A549 (cell line): ENCODE results near the gene ANTKMT. TPM values are rescaled to one million over a fixed set of nuclear protein-coding genes. Genes with fewer than 3 reads are reported as not detected.

Source experiments
- ATAC-seq, 2 experiments: fragments of 200-7000 bp in 1 of 2; fragments of >200 bp in 1 of 2; cut with Nextera tagmentation in 1 of 2; cut with Tn5 transposase in 1 of 2; 3 replicates each; pipeline versions ENCODE4 v1.8.0 to v1.9.1; 2018 to 2020; ENCODE audit warnings: mild to moderate bottlenecking in 1 of 2, moderate library complexity in 1 of 2
- CTCF ChIA-PET: fragments of 300-600 bp; sonication (Branson Sonifier 250); formaldehyde crosslinking; extraction: SDS; loops from one replicate; lab custom pipeline; 2021; ENCODE audit warnings: antibody characterized with exemption, inconsistent platforms; lab: Yijun Ruan, JAX
- POLR2A ChIA-PET: fragments of 350-600 bp; formaldehyde crosslinking; extraction: SDS; loops from one replicate; lab custom pipeline; 2021; ENCODE audit warnings: antibody characterized with exemption, inconsistent platforms; lab: Yijun Ruan, JAX
- DNase-seq, 2 experiments: peaks; one replicate each; pipeline versions ENCODE4 v3.0.0 to v3.0.0-alpha.2; 2011 to 2016; ENCODE audit warnings: low read depth in 1 of 2, low spot score in 1 of 2
- FAIRE-seq: peaks from 2 replicates; lab custom pipeline; 2011; peaks lifted over from hg19 to GRCh38; lab: Jason Lieb, UNC
- H3K27ac ChIP-seq, 2 experiments: fragments of >200 bp; sonication (Bioruptor Twin); formaldehyde crosslinking; 3 replicates each; pipeline ENCODE4 v1.5.1; 2016 to 2017
- H3K4me1 ChIP-seq: fragments of >200 bp; sonication (Bioruptor Twin); formaldehyde crosslinking; 3 replicates; pipeline ENCODE4 v1.6.1; 2016
- H3K4me2 ChIP-seq: fragments of >200 bp; sonication (Bioruptor Twin); formaldehyde crosslinking; 3 replicates; pipeline ENCODE4 v1.6.1; 2016
- H3K4me3 ChIP-seq: fragments of >200 bp; sonication (Bioruptor Twin); formaldehyde crosslinking; 3 replicates; pipeline ENCODE4 v1.5.1; 2016
- H3K9me3 ChIP-seq: fragments of >200 bp; sonication (Bioruptor Twin); formaldehyde crosslinking; 3 replicates; pipeline ENCODE4 v1.6.1; 2016
- CBX2 ChIP-seq: fragments of 200-600 bp; sonication (generic); IDR thresholded peaks from 2 replicates; pipeline ENCODE4 v1.6.1; 2016; ENCODE audit warnings: low read depth, mild to moderate bottlenecking, borderline replicate concordance
- CHD2 ChIP-seq: fragments of 150-350 bp; IDR thresholded peaks from 2 replicates; pipeline ENCODE4 v1.6.1; 2014; ENCODE audit warnings: low read length; ENCODE audit not compliant: partially characterized antibody
- ESRRA ChIP-seq: fragments of 150-350 bp; IDR thresholded peaks from 2 replicates; pipeline ENCODE4 v1.6.1; 2014; ENCODE audit warnings: mild to moderate bottlenecking, low read length, borderline replicate concordance
- FOSL2 ChIP-seq, 2 experiments: fragments of 450-650 bp in 1 of 2; fragments of >200 bp in 1 of 2; sonication (Bioruptor Twin) in 1 of 2; formaldehyde crosslinking; IDR thresholded peaks; 2 replicates each; pipeline versions ENCODE4 v1.5.0 to v1.6.1; 2016 to 2020; ENCODE audit warnings: mild to moderate bottlenecking in 1 of 2, moderate library complexity in 1 of 2
- GATA3 ChIP-seq: IDR thresholded peaks from 2 replicates; pipeline ENCODE4 v1.6.1; 2012; ENCODE audit warnings: borderline replicate concordance
- HOXA7 ChIP-seq: fragments of 250-450 bp; sonication (Bioruptor Pico); IDR thresholded peaks from 2 replicates; pipeline ENCODE4 v1.5.0; 2020; ENCODE audit warnings: mild to moderate bottlenecking, moderate library complexity
- KDM1A ChIP-seq: fragments of 200-600 bp; sonication (generic); IDR thresholded peaks from 2 replicates; pipeline ENCODE4 v1.6.1; 2016; ENCODE audit warnings: low read depth, mild to moderate bottlenecking
- MAFK ChIP-seq: fragments of 450-650 bp; IDR thresholded peaks from 2 replicates; pipeline ENCODE4 v1.6.1; 2014; ENCODE audit not compliant: partially characterized antibody
- NR3C1 ChIP-seq: fragments of >200 bp; sonication (Bioruptor Twin); formaldehyde crosslinking; IDR thresholded peaks from 3 replicates; pipeline ENCODE4 v1.6.1; 2017
- POLR2A ChIP-seq: IDR thresholded peaks from 2 replicates; pipeline ENCODE4 v1.6.1; 2012; ENCODE audit warnings: mild to moderate bottlenecking, low read length
- RAD21 ChIP-seq, 2 experiments: fragments of >200 bp in 1 of 2; sonication (Bioruptor Twin) in 1 of 2; formaldehyde crosslinking in 1 of 2; IDR thresholded peaks in 1 of 2; conservative IDR thresholded peaks in 1 of 2; 2 replicates in 1 of 2; 3 replicates in 1 of 2; pipeline ENCODE4 v1.6.1; 2012 to 2018; ENCODE audit warnings: inconsistent platforms in 1 of 2
- RARB ChIP-seq: fragments of 250-450 bp; sonication (Bioruptor Pico); IDR thresholded peaks from 2 replicates; pipeline ENCODE4 v1.8.0; 2021; ENCODE audit warnings: mild to moderate bottlenecking, moderate library complexity
- RFX5 ChIP-seq: fragments of 450-650 bp; IDR thresholded peaks from 2 replicates; pipeline ENCODE4 v1.7.1; 2014; ENCODE audit warnings: antibody characterized with exemption, mild to moderate bottlenecking, moderate library complexity
- RNF2 ChIP-seq: fragments of 200-600 bp; sonication (generic); IDR thresholded peaks from 2 replicates; pipeline ENCODE4 v1.6.1; 2016; ENCODE audit warnings: low read depth, mild to moderate bottlenecking, antibody characterized with exemption, moderate library complexity, borderline replicate concordance
- ZNF302 ChIP-seq: fragments of 250-450 bp; sonication (Bioruptor Pico); IDR thresholded peaks from 2 replicates; pipeline ENCODE4 v1.9.0; 2021; ENCODE audit warnings: inconsistent platforms, mild to moderate bottlenecking, moderate library complexity
- ZSCAN20 ChIP-seq: fragments of 250-450 bp; sonication (Bioruptor Pico); IDR thresholded peaks from 2 replicates; pipeline ENCODE4 v1.8.0; 2022; ENCODE audit warnings: mild to moderate bottlenecking, moderate library complexity
- WGBS: methylation state at CpG from one replicate; pipeline ENCODE4 v1.1.6; 2017; ENCODE audit errors: missing lambda C conversion rate; 5-methylcytosine and 5-hydroxymethylcytosine counted together
- polyA plus RNA-seq, 4 experiments: library from polyadenylated mRNA; depleted of rRNA in 3 of 4; stranded (reverse); fragments of >200 nt; fragmentation: RNase III in 1 of 4; extraction: RNeasy Plus Mini Kit Qiagen cat#74134 plus additional on column Dnase treatment in 1 of 4; gene quantifications; 2 replicates in 3 of 4; 3 replicates in 1 of 4; pipeline ENCODE4 v1.2.3, GENCODE V29; 2011 to 2017
- TF ChIP-seq, protein P1 (sequence below): fragments of >200 bp; sonication (Bioruptor Twin); formaldehyde crosslinking; IDR thresholded peaks from 3 replicates; pipeline ENCODE4 v1.6.1; 2016
- TF ChIP-seq, protein P2 (sequence below): fragments of 450-650 bp; IDR thresholded peaks from 2 replicates; pipeline ENCODE4 v1.6.1; 2014; ENCODE audit warnings: antibody characterized with exemption
- TF ChIP-seq, protein P3 (sequence below): IDR thresholded peaks from 2 replicates; pipeline ENCODE4 v1.6.1; 2012
- TF ChIP-seq, protein P4 (sequence below): fragments of 150-350 bp; IDR thresholded peaks from 2 replicates; pipeline ENCODE4 v1.6.1; 2014; ENCODE audit warnings: low read depth, mild to moderate bottlenecking, low read length
- TF ChIP-seq, protein P5 (sequence below): IDR thresholded peaks from 2 replicates; pipeline ENCODE4 v1.6.1; 2012
- TF ChIP-seq, protein P6 (sequence below): fragments of 200-600 bp; sonication (generic); IDR thresholded peaks from 2 replicates; pipeline ENCODE4 v1.6.1; 2016; ENCODE audit warnings: antibody characterized with exemption, mild to moderate bottlenecking, moderate library complexity
- TF ChIP-seq, protein P7 (sequence below): fragments of >200 bp; sonication (Bioruptor Twin); formaldehyde crosslinking; IDR thresholded peaks from 2 replicates; pipeline ENCODE4 v1.6.1; 2016
- TF ChIP-seq, protein P8 (sequence below): fragments of 250-450 bp; sonication (Bioruptor Pico); IDR thresholded peaks from 2 replicates; pipeline ENCODE4 v1.5.0; 2021; ENCODE audit warnings: mild to moderate bottlenecking, moderate library complexity, borderline replicate concordance

ANTKMT gene
- polyA plus RNA-seq, 2 of the 4 experiments (the other 2 are of a cell fraction), result 11.9 to 55.8 TPM

DNA sequence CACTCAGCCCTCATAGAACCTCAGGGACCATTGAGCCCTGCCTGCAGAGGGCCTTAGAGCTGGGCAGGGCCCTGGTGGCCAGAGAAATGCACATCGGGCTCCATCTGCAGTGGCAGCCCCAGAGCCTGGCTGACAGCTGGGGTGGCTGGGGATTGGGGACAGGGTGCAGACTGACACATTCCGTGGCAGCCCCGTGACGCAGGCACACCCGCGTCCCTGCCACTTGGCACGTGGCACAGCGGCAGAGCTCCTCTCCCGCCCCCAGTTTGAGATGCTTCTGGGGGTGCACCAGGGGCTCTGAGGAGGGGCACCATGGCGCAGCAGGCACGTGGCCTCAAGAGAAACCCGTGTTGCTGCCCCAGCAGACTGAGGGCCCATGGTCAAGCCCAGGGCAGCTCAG is 17.5 kb upstream of the ANTKMT start:
- no peak for TF ChIP-seq CHD2
- no peak for TF ChIP-seq RNF2
- TF ChIP-seq, protein P1, sequence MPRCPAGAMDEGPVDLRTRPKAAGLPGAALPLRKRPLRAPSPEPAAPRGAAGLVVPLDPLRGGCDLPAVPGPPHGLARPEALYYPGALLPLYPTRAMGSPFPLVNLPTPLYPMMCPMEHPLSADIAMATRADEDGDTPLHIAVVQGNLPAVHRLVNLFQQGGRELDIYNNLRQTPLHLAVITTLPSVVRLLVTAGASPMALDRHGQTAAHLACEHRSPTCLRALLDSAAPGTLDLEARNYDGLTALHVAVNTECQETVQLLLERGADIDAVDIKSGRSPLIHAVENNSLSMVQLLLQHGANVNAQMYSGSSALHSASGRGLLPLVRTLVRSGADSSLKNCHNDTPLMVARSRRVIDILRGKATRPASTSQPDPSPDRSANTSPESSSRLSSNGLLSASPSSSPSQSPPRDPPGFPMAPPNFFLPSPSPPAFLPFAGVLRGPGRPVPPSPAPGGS, result no peak
- TF ChIP-seq, protein P2, sequence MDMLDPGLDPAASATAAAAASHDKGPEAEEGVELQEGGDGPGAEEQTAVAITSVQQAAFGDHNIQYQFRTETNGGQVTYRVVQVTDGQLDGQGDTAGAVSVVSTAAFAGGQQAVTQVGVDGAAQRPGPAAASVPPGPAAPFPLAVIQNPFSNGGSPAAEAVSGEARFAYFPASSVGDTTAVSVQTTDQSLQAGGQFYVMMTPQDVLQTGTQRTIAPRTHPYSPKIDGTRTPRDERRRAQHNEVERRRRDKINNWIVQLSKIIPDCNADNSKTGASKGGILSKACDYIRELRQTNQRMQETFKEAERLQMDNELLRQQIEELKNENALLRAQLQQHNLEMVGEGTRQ, result no peak
- no peak for TF ChIP-seq ZSCAN20 (CRISPR knock-in tag)
- no peak for TF ChIP-seq KDM1A
- no peak for TF ChIP-seq POLR2A
- TF ChIP-seq RAD21 (conservative IDR thresholded peaks at IDR 0.05 in 1 of 2, IDR thresholded peaks at IDR 0.05 in 1 of 2), result no peak
- TF ChIP-seq, protein P3, sequence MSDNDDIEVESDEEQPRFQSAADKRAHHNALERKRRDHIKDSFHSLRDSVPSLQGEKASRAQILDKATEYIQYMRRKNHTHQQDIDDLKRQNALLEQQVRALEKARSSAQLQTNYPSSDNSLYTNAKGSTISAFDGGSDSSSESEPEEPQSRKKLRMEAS, result no peak
- no peak for TF ChIP-seq GATA3
- no peak for TF ChIP-seq CBX2
- TF ChIP-seq MAFK, result no peak
- no peak for TF ChIP-seq HOXA7 (CRISPR knock-in tag)
- no peak overlapping the region for H3K4me2 ChIP-seq
- H3K4me3 ChIP-seq, result no peak overlapping the region
- ChIA-PET CTCF (interaction anchor here (1.1 to 25.1 kb wide), 10 partner anchors 7 to 83 kb away, joined by 3 to 656 read pairs (median 10); partner anchors contain the start of genes ANTKMT, CCDC78, CIAO3 and HAGHL), POLR2A (interaction anchor here (1.4 kb wide), 1 partner anchor 13 kb away, joined by 4 read pairs; the partner anchor contains the start of gene WDR24)
- peaks cover 33% of the 10 kb centered on the region for H3K4me1 ChIP-seq
- DNase-seq, result no peak
- H3K27ac ChIP-seq, result no peak overlapping the region
- no peaks in the 10 kb centered on the region for H3K9me3 ChIP-seq
- FAIRE-seq, result no peak
- WGBS, result 55% methylated on average over 6 of the region's 12 CpGs
- peak in 1 of 2 experiments; percentile 28; a peak in 3 of 6 replicates for ATAC-seq

DNA sequence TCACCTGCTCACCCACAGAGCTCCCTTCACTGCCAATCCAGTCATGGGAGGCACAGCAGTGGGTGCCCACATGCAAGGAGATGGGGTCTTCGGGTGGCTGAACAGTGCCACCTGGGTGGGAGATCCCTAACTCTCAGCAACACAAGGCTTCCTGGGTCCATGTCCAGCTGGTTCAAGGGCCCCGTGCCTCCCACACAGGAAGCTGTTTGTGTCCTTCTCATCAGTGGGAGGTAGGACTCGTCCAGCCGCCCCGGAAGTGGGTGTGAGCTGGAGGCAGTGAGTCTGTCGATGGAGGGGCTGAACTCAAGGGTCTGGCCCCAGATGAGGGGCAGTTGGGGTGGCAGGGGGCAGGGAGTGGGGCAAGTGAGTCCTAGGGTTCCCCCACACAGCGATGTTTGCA is 16.9 kb upstream of the ANTKMT start:
- DNase-seq, result no peak
- H3K4me2 ChIP-seq, result no peak overlapping the region
- no peak for TF ChIP-seq GATA3
- TF ChIP-seq, protein P4, sequence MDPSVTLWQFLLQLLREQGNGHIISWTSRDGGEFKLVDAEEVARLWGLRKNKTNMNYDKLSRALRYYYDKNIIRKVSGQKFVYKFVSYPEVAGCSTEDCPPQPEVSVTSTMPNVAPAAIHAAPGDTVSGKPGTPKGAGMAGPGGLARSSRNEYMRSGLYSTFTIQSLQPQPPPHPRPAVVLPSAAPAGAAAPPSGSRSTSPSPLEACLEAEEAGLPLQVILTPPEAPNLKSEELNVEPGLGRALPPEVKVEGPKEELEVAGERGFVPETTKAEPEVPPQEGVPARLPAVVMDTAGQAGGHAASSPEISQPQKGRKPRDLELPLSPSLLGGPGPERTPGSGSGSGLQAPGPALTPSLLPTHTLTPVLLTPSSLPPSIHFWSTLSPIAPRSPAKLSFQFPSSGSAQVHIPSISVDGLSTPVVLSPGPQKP, result no peak
- TF ChIP-seq, protein P5, sequence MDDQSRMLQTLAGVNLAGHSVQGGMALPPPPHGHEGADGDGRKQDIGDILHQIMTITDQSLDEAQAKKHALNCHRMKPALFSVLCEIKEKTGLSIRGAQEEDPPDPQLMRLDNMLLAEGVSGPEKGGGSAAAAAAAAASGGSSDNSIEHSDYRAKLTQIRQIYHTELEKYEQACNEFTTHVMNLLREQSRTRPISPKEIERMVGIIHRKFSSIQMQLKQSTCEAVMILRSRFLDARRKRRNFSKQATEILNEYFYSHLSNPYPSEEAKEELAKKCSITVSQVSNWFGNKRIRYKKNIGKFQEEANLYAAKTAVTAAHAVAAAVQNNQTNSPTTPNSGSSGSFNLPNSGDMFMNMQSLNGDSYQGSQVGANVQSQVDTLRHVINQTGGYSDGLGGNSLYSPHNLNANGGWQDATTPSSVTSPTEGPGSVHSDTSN, result no peak
- TF ChIP-seq, protein P6, sequence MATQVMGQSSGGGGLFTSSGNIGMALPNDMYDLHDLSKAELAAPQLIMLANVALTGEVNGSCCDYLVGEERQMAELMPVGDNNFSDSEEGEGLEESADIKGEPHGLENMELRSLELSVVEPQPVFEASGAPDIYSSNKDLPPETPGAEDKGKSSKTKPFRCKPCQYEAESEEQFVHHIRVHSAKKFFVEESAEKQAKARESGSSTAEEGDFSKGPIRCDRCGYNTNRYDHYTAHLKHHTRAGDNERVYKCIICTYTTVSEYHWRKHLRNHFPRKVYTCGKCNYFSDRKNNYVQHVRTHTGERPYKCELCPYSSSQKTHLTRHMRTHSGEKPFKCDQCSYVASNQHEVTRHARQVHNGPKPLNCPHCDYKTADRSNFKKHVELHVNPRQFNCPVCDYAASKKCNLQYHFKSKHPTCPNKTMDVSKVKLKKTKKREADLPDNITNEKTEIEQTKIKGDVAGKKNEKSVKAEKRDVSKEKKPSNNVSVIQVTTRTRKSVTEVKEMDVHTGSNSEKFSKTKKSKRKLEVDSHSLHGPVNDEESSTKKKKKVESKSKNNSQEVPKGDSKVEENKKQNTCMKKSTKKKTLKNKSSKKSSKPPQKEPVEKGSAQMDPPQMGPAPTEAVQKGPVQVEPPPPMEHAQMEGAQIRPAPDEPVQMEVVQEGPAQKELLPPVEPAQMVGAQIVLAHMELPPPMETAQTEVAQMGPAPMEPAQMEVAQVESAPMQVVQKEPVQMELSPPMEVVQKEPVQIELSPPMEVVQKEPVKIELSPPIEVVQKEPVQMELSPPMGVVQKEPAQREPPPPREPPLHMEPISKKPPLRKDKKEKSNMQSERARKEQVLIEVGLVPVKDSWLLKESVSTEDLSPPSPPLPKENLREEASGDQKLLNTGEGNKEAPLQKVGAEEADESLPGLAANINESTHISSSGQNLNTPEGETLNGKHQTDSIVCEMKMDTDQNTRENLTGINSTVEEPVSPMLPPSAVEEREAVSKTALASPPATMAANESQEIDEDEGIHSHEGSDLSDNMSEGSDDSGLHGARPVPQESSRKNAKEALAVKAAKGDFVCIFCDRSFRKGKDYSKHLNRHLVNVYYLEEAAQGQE, result no peak
- TF ChIP-seq FOSL2 (IDR thresholded peaks at IDR 0.05), result no peak
- TF ChIP-seq FOSL2 (CRISPR knock-in tag; IDR thresholded peaks at IDR 0.05), result no peak
- no peak for TF ChIP-seq RNF2
- no peak for TF ChIP-seq ESRRA
- TF ChIP-seq ZNF302, result no peak
- no peak for TF ChIP-seq RARB
- TF ChIP-seq, protein P7, sequence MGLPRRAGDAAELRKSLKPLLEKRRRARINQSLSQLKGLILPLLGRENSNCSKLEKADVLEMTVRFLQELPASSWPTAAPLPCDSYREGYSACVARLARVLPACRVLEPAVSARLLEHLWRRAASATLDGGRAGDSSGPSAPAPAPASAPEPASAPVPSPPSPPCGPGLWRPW, result no peak
- TF ChIP-seq RFX5, result no peak
- no peak for TF ChIP-seq NR3C1
- TF ChIP-seq, protein P8, sequence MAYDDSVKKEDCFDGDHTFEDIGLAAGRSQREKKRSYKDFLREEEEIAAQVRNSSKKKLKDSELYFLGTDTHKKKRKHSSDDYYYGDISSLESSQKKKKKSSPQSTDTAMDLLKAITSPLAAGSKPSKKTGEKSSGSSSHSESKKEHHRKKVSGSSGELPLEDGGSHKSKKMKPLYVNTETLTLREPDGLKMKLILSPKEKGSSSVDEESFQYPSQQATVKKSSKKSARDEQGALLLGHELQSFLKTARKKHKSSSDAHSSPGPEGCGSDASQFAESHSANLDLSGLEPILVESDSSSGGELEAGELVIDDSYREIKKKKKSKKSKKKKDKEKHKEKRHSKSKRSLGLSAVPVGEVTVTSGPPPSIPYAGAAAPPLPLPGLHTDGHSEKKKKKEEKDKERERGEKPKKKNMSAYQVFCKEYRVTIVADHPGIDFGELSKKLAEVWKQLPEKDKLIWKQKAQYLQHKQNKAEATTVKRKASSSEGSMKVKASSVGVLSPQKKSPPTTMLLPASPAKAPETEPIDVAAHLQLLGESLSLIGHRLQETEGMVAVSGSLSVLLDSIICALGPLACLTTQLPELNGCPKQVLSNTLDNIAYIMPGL (CRISPR knock-in tag), result no peak
- no peak for TF ChIP-seq RAD21 (conservative IDR thresholded peaks at IDR 0.05 in 1 of 2, IDR thresholded peaks at IDR 0.05 in 1 of 2)
- TF ChIP-seq MAFK, result no peak
- TF ChIP-seq CBX2, result no peak
- no peak for TF ChIP-seq POLR2A
- TF ChIP-seq, all 56 proteins: peak for 0
- ChIA-PET CTCF (interaction anchor here (1.1 to 25.1 kb wide), 7 partner anchors 8 to 82 kb away, joined by 3 to 656 read pairs (median 8); partner anchors contain the start of genes ANTKMT, CCDC78, CIAO3 and HAGHL), POLR2A (no interaction called here)
- ATAC-seq (no peak), FAIRE-seq (no peak)
- Histone ChIP-seq H3K9me3 (no peaks in the 10 kb centered on the region), H3K4me3 (no peak overlapping the region), H3K27ac (no peak overlapping the region), H3K4me1 (peaks cover 33% of the 10 kb centered on the region)
- WGBS, result 78% methylated on average over 5 of the region's 7 CpGs
